ENCODE data around the gene ERVW-1. TPM values are rescaled to one million over a fixed set of nuclear protein-coding genes. Genes with fewer than 3 reads are reported as not detected.
A peak's percentile ranks its signal among the peaks of the same experiment; 100 is the strongest.

The ERVW-1 gene
- polyA plus RNA-seq, 3 donors, result not detected

DNA sequence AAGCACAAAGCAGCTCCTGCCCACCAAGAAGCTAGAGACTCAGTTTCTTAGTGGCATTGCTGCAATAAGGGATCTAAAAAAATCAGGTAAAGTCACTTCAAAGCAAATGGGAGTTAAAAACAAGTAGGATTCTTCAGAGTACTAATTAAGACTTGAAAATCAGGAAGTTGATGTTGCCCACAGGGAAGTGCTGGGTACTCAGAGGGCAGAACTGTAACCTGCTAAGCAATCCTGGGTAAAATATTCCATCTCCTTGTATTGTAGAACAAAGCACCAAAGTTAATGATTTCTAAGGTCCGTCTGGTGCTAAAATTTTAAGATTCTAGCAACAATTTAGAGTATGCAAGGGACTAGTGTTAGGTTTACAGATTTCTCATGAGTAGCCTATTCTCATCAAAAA, 42.3 kb upstream of the ERVW-1 start:
- H3K4me3 ChIP-seq (replicated peaks in 1 of 3; ENCODE audit: low read depth in 2 of 3, low read length in 3 of 3), result no peak overlapping the region
- no peaks in the 10 kb centered on the region for H4K20me1 ChIP-seq (ENCODE audit: insufficient read depth, low read length)
- H3K4me1 ChIP-seq (ENCODE audit: control insufficient read depth in 1 of 2, insufficient read depth in 2 of 2, low read length in 2 of 2), result no peaks in the 10 kb centered on the region
- peak overlapping the region; percentile 45 for H2AFZ ChIP-seq (ENCODE audit: insufficient read depth, low read depth, low read length, poor library complexity, severe bottlenecking)
- H3K36me3 ChIP-seq (replicated peaks in 1 of 2; ENCODE audit: control insufficient read depth in 1 of 2, insufficient read depth in 2 of 2, low read length in 2 of 2), result peaks cover 9 to 20% of the 10 kb centered on the region in 2 donors
- Mint-ChIP-seq H3K27me3 (ENCODE audit: low read depth in 3 of 3) (no peaks in the 10 kb centered on the region), H3K4me3 (no peak overlapping the region), H3K9me3 (no peaks in the 10 kb centered on the region), H3K27ac (peak overlapping the region in 2 of 7 donors; percentile 35 to 66), H3K4me1 (peaks cover 3% of the 10 kb centered on the region), H3K36me3 (peaks cover 16 to 17% of the 10 kb centered on the region in 2 donors)
- H3K27ac ChIP-seq (ENCODE audit: low read depth in 1 of 2, low read length in 2 of 2), result no peak overlapping the region
- no CpG with 5 or more reads among the region's 1 CpG for WGBS (ENCODE audit: insufficient coverage)
- DNase-seq, result no peak
- H3K27me3 ChIP-seq (ENCODE audit: control insufficient read depth in 2 of 2, insufficient read depth in 2 of 2, low read length in 2 of 2), result no peaks in the 10 kb centered on the region
- intact Hi-C loops (cut with micrococcal nuclease), result loop anchor here (10.0 kb wide), 2 partner anchors 275 to 705 kb away; partner anchors contain the start of genes ANKIB1 (in 1 of the 2), HEPACAM2 (in 1 of the 2) and KRIT1 (in 1 of the 2)
- no peak overlapping the region for H3K9ac ChIP-seq (ENCODE audit: insufficient read depth, low read length, poor library complexity, severe bottlenecking)
- no peaks in the 10 kb centered on the region for H3K9me3 ChIP-seq (replicated peaks in 1 of 2; ENCODE audit: control insufficient read depth in 1 of 2, insufficient read depth in 1 of 2, low read length in 2 of 2)
- TF ChIP-seq, protein P1, sequence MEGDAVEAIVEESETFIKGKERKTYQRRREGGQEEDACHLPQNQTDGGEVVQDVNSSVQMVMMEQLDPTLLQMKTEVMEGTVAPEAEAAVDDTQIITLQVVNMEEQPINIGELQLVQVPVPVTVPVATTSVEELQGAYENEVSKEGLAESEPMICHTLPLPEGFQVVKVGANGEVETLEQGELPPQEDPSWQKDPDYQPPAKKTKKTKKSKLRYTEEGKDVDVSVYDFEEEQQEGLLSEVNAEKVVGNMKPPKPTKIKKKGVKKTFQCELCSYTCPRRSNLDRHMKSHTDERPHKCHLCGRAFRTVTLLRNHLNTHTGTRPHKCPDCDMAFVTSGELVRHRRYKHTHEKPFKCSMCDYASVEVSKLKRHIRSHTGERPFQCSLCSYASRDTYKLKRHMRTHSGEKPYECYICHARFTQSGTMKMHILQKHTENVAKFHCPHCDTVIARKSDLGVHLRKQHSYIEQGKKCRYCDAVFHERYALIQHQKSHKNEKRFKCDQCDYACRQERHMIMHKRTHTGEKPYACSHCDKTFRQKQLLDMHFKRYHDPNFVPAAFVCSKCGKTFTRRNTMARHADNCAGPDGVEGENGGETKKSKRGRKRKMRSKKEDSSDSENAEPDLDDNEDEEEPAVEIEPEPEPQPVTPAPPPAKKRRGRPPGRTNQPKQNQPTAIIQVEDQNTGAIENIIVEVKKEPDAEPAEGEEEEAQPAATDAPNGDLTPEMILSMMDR (IDR thresholded peaks at IDR 0.05), result no peak
- no peaks in the 10 kb centered on the region for H3K79me2 ChIP-seq (ENCODE audit: insufficient read depth, low read length)
- H3K4me2 ChIP-seq (replicated peaks; ENCODE audit: extremely low read depth, low read length, poor library complexity, severe bottlenecking), result no peak overlapping the region

- Mint-ChIP-seq H3K4me1 (peaks cover 3% of the 10 kb centered on the region), H3K4me3 (no peak overlapping the region), H3K9me3 (no peaks in the 10 kb centered on the region), H3K36me3 (peaks cover 18 to 26% of the 10 kb centered on the region in 2 donors), H3K27ac (no peak overlapping the region), H3K27me3 (ENCODE audit: low read depth in 3 of 3) (no peaks in the 10 kb centered on the region)
- H4K20me1 ChIP-seq (ENCODE audit: insufficient read depth, low read length), result no peaks in the 10 kb centered on the region
- H3K4me3 ChIP-seq (replicated peaks in 1 of 3; ENCODE audit: low read depth in 2 of 3, low read length in 3 of 3), result no peak overlapping the region
- no peak overlapping the region for H2AFZ ChIP-seq (ENCODE audit: insufficient read depth, low read depth, low read length, poor library complexity, severe bottlenecking)
- H3K4me2 ChIP-seq (replicated peaks; ENCODE audit: extremely low read depth, low read length, poor library complexity, severe bottlenecking), result no peak overlapping the region
- no CpG with 5 or more reads among the region's 3 CpGs for WGBS (ENCODE audit: insufficient coverage)
- H3K27me3 ChIP-seq (ENCODE audit: control insufficient read depth in 2 of 2, insufficient read depth in 2 of 2, low read length in 2 of 2), result no peaks in the 10 kb centered on the region
- TF ChIP-seq, protein P1 (IDR thresholded peaks at IDR 0.05), result no peak
- peaks cover 9 to 25% of the 10 kb centered on the region in 2 donors for H3K36me3 ChIP-seq (replicated peaks in 1 of 2; ENCODE audit: control insufficient read depth in 1 of 2, insufficient read depth in 2 of 2, low read length in 2 of 2)
- no peaks in the 10 kb centered on the region for H3K9me3 ChIP-seq (replicated peaks in 1 of 2; ENCODE audit: control insufficient read depth in 1 of 2, insufficient read depth in 1 of 2, low read length in 2 of 2)
- intact Hi-C loops (cut with micrococcal nuclease), result no loop called here
- H3K4me1 ChIP-seq (ENCODE audit: control insufficient read depth in 1 of 2, insufficient read depth in 2 of 2, low read length in 2 of 2), result no peaks in the 10 kb centered on the region
- no peak overlapping the region for H3K27ac ChIP-seq (ENCODE audit: low read depth in 1 of 2, low read length in 2 of 2)
- DNase-seq, result no peak
- no peak overlapping the region for H3K9ac ChIP-seq (ENCODE audit: insufficient read depth, low read length, poor library complexity, severe bottlenecking)
- no peaks in the 10 kb centered on the region for H3K79me2 ChIP-seq (ENCODE audit: insufficient read depth, low read length)
These were observed 39.9 kb upstream of the ERVW-1 start for GRCh38 chr7:92517631-92518030.

Measured in CD14-positive monocyte (primary cell).